EH (cell line): ENCODE results near the gene MBD3.
"Not testable (repeated sequence)": the region's sequence is repeated elsewhere in the genome, so short reads cannot be mapped to it uniquely, and the experiment has no call there.

Source experiments
- DNase-seq: peaks from one replicate; pipeline ENCODE4 v3.0.0-alpha.2; 2015; ENCODE audit warnings: low read depth

The MBD3 gene

GRCh38 chr19:1538978-1539377 is 53.7 kb downstream of the MBD3 start:
- DNase-seq: peak; percentile 22

- not testable (repeated sequence) for DNase-seq
These were observed 57.0 kb downstream of the MBD3 start for GRCh38 chr19:1535699-1536098.

- no peak for DNase-seq
These were observed 57.7 kb downstream of the MBD3 start for GRCh38 chr19:1534972-1535371.

GRCh38 chr19:1533510-1534150 is 59.0 kb downstream of the MBD3 start:
- DNase-seq: no peak

GRCh38 chr19:1532003-1532402 is 60.7 kb downstream of the MBD3 start:
- no peak for DNase-seq

- no peak for DNase-seq
These were observed 61.1 kb downstream of the MBD3 start for GRCh38 chr19:1531587-1531986.

- DNase-seq: not testable (repeated sequence)
These were observed 61.8 kb downstream of the MBD3 start for GRCh38 chr19:1530856-1531255.

- no peak for DNase-seq
These were observed 63.2 kb downstream of the MBD3 start for GRCh38 chr19:1529430-1529816.

- DNase-seq: no peak
These were observed 63.9 kb downstream of the MBD3 start for GRCh38 chr19:1528596-1529429.

- no peak for DNase-seq
These were observed 64.9 kb downstream of the MBD3 start for GRCh38 chr19:1527650-1528309.

GRCh38 chr19:1526979-1527649 is 65.6 kb downstream of the MBD3 start:
- DNase-seq: no peak

GRCh38 chr19:1526066-1526778 is 66.4 kb downstream of the MBD3 start:
- no peak for DNase-seq

- no peak for DNase-seq
These were observed 67.3 kb downstream of the MBD3 start for GRCh38 chr19:1525343-1525742.

- DNase-seq: no peak
These were observed 67.7 kb downstream of the MBD3 start for GRCh38 chr19:1524972-1525325.

- DNase-seq: no peak
These were observed 68.2 kb downstream of the MBD3 start for GRCh38 chr19:1524287-1524971.
